ENCODE data around the gene FRMD4A. TPM values are rescaled to one million over a fixed set of nuclear protein-coding genes. Genes with fewer than 3 reads are reported as not detected.

Gene FRMD4A
- total RNA-seq, 2 experiments from 2014 or later, result 0.17 TPM; not detected in 1

DNA sequence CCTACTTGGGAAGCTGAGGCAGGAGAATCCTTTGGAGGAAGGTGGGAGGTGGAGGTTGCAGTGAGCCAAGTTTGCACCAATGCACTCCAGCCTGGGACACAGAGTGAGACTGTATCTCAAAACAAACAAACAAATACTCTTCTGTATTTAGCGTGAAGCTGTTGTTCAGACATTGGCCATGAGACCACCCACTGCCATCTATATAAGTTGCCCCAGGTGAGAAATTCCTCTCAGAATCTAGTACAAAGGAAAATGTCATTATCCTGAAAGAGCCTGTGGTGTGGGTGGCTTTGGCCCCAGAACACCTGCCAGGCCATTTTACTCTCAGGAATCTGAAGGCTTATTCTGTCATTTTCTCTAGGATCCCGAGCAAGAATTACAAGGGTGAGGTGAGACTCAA lies 4.0 kb upstream of the FRMD4A start:
- Histone ChIP-seq H3K9me2 (ENCODE audit: insufficient read depth, low read length) (no peaks in the 10 kb centered on the region), H3K4me2 (ENCODE audit: low read length) (no peak overlapping the region), H3K36me3 (ENCODE audit: insufficient read depth, low read length) (no peaks in the 10 kb centered on the region), H3K79me2 (ENCODE audit: insufficient read depth, low read depth, low read length) (no peaks in the 10 kb centered on the region), H3K27ac (ENCODE audit: low read depth, low read length, poor library complexity, severe bottlenecking) (no peak overlapping the region), H3K9me3 (ENCODE audit: low read length) (no peaks in the 10 kb centered on the region), H4K20me1 (ENCODE audit: insufficient read depth, low read length) (no peaks in the 10 kb centered on the region), H3K4me1 (ENCODE audit: insufficient read depth, low read length, poor library complexity, severe bottlenecking) (no peaks in the 10 kb centered on the region), H2AFZ (ENCODE audit: low read length) (no peak overlapping the region), H3K4me3 (ENCODE audit: low read depth, low read length, poor library complexity, severe bottlenecking) (no peak overlapping the region)
- no TSS peak for BruUV-seq (replicated peaks)
- CTCF ChIA-PET (ENCODE audit: unreplicated experiment), result no interaction called here
- POLR2A ChIA-PET, result interaction anchor here (0.6 kb wide), 2 partner anchors 568 to 1296 kb away, joined by 3 read pairs; no protein-coding TSS in a partner anchor
- DNase-seq (ENCODE audit: low spot score), result no peak
- TF ChIP-seq, protein P1, sequence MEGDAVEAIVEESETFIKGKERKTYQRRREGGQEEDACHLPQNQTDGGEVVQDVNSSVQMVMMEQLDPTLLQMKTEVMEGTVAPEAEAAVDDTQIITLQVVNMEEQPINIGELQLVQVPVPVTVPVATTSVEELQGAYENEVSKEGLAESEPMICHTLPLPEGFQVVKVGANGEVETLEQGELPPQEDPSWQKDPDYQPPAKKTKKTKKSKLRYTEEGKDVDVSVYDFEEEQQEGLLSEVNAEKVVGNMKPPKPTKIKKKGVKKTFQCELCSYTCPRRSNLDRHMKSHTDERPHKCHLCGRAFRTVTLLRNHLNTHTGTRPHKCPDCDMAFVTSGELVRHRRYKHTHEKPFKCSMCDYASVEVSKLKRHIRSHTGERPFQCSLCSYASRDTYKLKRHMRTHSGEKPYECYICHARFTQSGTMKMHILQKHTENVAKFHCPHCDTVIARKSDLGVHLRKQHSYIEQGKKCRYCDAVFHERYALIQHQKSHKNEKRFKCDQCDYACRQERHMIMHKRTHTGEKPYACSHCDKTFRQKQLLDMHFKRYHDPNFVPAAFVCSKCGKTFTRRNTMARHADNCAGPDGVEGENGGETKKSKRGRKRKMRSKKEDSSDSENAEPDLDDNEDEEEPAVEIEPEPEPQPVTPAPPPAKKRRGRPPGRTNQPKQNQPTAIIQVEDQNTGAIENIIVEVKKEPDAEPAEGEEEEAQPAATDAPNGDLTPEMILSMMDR (conservative IDR thresholded peaks at IDR 0.05; ENCODE audit: low read length), result no peak
- no peak for TF ChIP-seq EZH2phosphoT487 (IDR thresholded peaks at IDR 0.05; ENCODE audit: borderline replicate concordance, low read depth, low read length)
- intact Hi-C loops (cut with micrococcal nuclease; ENCODE audit: unreplicated experiment), result no loop called here

DNA sequence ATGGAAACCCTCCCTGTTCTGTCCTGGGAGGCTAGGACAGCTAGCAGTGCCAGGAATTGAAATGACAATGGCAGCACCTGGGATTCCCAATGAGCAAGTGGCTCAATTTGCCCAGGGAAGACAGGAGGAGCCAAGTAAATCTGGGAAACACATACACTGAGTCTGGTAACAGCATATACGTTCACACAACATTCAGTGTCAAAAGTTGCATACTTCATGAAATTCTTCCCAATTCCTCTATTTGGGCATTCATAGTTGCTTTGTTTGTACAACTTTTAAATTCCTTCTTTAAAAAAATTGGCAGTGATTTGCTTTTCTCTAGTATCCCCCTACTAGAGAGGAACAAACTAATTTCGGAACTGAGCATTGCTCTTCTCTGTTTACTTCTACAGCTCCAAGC lies 2.9 kb upstream of the FRMD4A start:
- Histone ChIP-seq H3K79me2 (ENCODE audit: insufficient read depth, low read depth, low read length) (no peaks in the 10 kb centered on the region), H3K4me3 (ENCODE audit: low read depth, low read length, poor library complexity, severe bottlenecking) (no peak overlapping the region), H2AFZ (ENCODE audit: low read length) (no peak overlapping the region), H3K27ac (ENCODE audit: low read depth, low read length, poor library complexity, severe bottlenecking) (no peak overlapping the region), H3K36me3 (ENCODE audit: insufficient read depth, low read length) (no peaks in the 10 kb centered on the region), H3K9me3 (ENCODE audit: low read length) (no peaks in the 10 kb centered on the region), H4K20me1 (ENCODE audit: insufficient read depth, low read length) (no peaks in the 10 kb centered on the region), H3K4me1 (ENCODE audit: insufficient read depth, low read length, poor library complexity, severe bottlenecking) (no peaks in the 10 kb centered on the region), H3K4me2 (ENCODE audit: low read length) (no peak overlapping the region), H3K9me2 (ENCODE audit: insufficient read depth, low read length) (no peaks in the 10 kb centered on the region)
- POLR2A ChIA-PET, result no interaction called here
- no TSS peak for BruUV-seq (replicated peaks)
- CTCF ChIA-PET (ENCODE audit: unreplicated experiment), result no interaction called here
- intact Hi-C loops (cut with micrococcal nuclease; ENCODE audit: unreplicated experiment), result no loop called here
- DNase-seq (ENCODE audit: low spot score), result no peak
- TF ChIP-seq, protein P1 (conservative IDR thresholded peaks at IDR 0.05; ENCODE audit: low read length), result no peak
- no peak for TF ChIP-seq EZH2phosphoT487 (IDR thresholded peaks at IDR 0.05; ENCODE audit: borderline replicate concordance, low read depth, low read length)

DNA sequence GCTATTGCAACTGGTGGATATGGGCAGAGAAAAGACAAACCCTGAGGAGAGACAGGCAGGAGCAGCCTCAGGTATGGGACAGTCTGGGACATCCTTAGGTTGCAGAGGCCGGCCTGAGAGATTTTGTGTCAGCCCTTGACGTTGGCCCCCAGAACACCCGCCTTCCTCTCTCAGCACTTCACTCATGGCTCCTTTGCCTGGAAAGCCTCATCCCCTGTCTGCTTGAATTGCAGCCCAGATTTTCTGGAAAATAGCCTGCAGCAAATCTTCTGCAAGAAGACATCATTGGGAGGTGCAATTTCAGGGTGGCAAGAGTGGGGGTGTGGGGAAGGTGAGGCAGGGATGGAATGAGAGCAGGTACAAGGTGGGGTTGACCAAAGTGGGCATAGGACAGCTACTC lies 2.2 kb upstream of the FRMD4A start:
- ChIA-PET POLR2A (interaction anchor here (0.7 kb wide), 1 partner anchor 10 kb away, joined by 3 read pairs; no protein-coding TSS in a partner anchor), CTCF (ENCODE audit: unreplicated experiment) (no interaction called here)
- Histone ChIP-seq H3K79me2 (ENCODE audit: insufficient read depth, low read depth, low read length) (no peaks in the 10 kb centered on the region), H3K9me2 (ENCODE audit: insufficient read depth, low read length) (no peaks in the 10 kb centered on the region), H3K4me3 (ENCODE audit: low read depth, low read length, poor library complexity, severe bottlenecking) (no peak overlapping the region), H4K20me1 (ENCODE audit: insufficient read depth, low read length) (no peaks in the 10 kb centered on the region), H3K9me3 (ENCODE audit: low read length) (no peaks in the 10 kb centered on the region), H2AFZ (ENCODE audit: low read length) (no peak overlapping the region), H3K4me2 (ENCODE audit: low read length) (no peak overlapping the region), H3K4me1 (ENCODE audit: insufficient read depth, low read length, poor library complexity, severe bottlenecking) (no peaks in the 10 kb centered on the region), H3K27ac (ENCODE audit: low read depth, low read length, poor library complexity, severe bottlenecking) (no peak overlapping the region), H3K36me3 (ENCODE audit: insufficient read depth, low read length) (no peaks in the 10 kb centered on the region)
- intact Hi-C loops (cut with micrococcal nuclease; ENCODE audit: unreplicated experiment), result no loop called here
- TF ChIP-seq, protein P1 (conservative IDR thresholded peaks at IDR 0.05; ENCODE audit: low read length), result no peak
- no peak for TF ChIP-seq EZH2phosphoT487 (IDR thresholded peaks at IDR 0.05; ENCODE audit: borderline replicate concordance, low read depth, low read length)
- DNase-seq (ENCODE audit: low spot score), result no peak
- BruUV-seq (replicated peaks), result no TSS peak
